ENCODE data around the gene SYNDIG1L. TPM values are rescaled to one million over a fixed set of nuclear protein-coding genes. Genes with fewer than 3 reads are reported as not detected.
"Not testable (repeated sequence)": the region's sequence is repeated elsewhere in the genome, so short reads cannot be mapped to it uniquely, and the experiment has no call there.

The SYNDIG1L gene
- total RNA-seq, 1 experiment from 2014 or later = not detected

DNA sequence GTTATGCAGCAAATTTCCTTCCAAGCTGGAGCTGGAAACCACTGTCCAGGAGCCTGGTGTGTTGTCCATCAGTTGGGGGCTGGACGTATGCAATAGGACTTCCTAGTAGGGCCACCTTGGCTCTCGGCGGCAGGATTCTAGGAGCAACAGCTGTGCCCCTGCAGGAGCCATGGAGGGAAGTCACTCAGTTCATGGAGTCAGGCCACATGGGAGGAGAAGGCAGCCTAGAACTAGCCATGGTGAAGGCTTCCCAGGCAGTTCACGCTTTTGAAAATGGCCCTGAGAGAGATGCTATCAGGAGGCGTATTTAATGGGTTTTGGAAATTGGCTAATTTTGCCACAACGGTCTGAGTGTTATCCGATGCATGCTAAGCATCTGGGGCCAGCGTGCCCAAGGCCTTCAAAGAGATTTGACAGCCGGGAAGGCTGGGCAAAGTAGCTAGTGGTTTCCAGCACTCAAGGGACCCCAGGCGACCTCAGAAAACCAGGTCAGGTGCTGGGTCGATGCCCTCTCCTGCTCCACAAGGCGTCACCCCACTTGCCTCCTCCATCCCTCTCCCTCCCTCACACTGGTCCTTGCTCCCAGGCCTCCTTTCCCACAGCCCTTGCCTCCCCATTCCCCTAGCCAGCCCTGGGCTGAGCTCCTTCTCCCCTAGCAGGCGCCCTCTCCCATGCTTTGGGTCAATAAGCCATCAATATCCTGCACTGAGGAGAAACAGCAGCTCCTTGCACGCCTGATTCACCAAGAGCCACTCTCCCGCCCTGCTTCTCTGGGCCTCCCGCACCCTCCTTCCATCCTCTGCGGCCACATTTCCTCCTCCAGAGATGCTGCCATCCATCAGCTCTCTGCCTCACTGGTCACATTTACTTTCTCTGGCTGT is 30.9 kb upstream of the SYNDIG1L start:
- Histone ChIP-seq H3K27me3 (replicated peaks) (peaks cover 4% of the 10 kb centered on the region; the same call in 1 of the 2 replicates), H3K4me3 (no peak overlapping the region), H3K27ac (no peak overlapping the region), H3K4me1 (replicated peaks) (peaks cover 8% of the 10 kb centered on the region), H3K36me3 (no peaks in the 10 kb centered on the region), H3K9me3 (replicated peaks) (no peaks in the 10 kb centered on the region)
- DNase-seq (ENCODE audit: low read depth in 1 of 2, low spot score in 2 of 2) = no peak

DNA sequence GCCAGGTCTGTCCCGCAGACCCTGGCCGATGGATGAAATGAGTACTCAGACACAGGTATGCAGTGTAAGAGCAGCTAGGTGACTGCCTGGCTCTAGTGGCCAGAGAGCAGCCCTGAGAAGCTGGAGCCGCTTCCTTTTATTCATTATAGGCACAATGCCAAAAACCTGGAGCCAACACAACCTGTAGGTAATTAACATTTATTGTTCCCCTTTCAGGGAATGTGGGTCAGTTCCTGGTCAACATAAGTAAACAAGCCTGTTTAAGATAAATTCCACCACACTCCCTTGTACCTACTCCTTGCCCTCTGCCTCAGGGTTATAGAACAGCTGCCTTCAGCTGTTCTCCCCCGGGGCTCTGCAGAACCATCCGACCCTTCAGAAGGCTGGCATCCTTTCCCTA is 28.4 kb upstream of the SYNDIG1L start:
- H3K27me3 ChIP-seq (replicated peaks) = peaks cover 10% of the 10 kb centered on the region; the same call in 1 of the 2 replicates
- not testable (repeated sequence) for H3K4me3 ChIP-seq; H3K9me3 ChIP-seq (replicated peaks); H3K27ac ChIP-seq; H3K36me3 ChIP-seq; H3K4me1 ChIP-seq (replicated peaks); DNase-seq (ENCODE audit: low read depth in 1 of 2, low spot score in 2 of 2)

DNA sequence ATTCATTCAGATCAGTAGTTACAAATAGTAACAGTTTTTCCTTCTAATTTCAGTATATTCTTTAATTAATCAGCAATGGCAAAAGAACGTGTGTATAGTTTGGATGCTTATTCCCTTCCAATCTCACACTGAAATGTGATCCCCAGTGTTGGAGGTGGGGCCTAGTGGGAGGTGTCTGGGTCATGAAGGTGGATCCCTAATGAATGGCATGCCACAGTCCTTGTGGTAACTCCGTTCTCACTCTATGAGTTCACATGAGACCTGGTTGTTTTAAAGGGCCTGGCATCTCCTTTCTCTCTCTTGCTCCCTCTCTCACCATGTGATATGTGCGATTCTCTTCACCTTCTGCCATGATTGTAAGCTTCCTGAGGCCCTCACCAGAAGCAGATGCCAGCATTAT is 18.9 kb upstream of the SYNDIG1L start:
- Histone ChIP-seq H3K4me1 (replicated peaks) (no peaks in the 10 kb centered on the region), H3K4me3 (no peak overlapping the region), H3K9me3 (replicated peaks) (no peaks in the 10 kb centered on the region), H3K27ac (no peak overlapping the region), H3K27me3 (replicated peaks) (peaks cover 9% of the 10 kb centered on the region), H3K36me3 (no peaks in the 10 kb centered on the region)
- DNase-seq (ENCODE audit: low read depth in 1 of 2, low spot score in 2 of 2) = no peak

DNA sequence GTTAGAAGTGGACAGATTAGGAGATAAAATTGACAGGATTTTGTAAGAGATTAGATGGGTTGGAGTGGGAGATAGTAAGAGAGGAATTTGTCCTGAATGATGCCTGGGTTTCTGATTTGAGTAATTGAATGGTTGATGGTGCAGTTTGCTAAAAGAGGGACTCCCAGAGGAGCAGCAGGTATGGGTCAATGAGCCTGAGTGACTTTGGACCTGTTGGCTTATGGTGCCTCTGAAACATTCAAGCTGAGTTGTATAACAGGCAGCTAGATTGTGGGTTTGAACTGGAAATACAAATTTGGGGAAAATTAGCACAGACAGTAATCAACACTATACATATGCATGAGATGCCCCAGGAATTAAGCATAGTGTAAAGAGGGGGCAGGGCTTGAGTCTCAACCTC is 16.7 kb upstream of the SYNDIG1L start:
- Histone ChIP-seq H3K27me3 (replicated peaks) (peaks cover 12% of the 10 kb centered on the region), H3K27ac (no peak overlapping the region)
- no peak for DNase-seq (ENCODE audit: low read depth in 1 of 2, low spot score in 2 of 2)

DNA sequence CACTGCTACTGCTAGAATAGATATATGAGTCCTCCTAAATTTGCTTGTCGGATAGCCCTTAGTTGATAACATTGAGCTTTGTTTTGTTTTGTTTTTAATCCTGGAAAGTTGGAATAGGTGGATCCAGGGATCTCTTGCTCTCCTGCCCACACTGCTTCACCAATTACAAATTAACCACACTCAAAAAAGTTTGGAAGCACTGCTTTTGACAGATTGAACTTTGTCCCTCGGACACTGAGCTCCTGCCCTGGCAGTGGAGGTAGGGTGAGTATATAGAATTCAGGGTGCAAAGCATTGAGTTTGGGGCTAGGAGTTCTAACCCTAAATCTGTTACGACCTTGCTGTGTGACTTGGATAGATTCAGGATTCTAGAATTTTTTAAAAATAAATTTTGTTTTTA is 15.1 kb upstream of the SYNDIG1L start:
- Histone ChIP-seq H3K27me3 (replicated peaks) (peaks cover 12% of the 10 kb centered on the region), H3K4me1 (replicated peaks) (no peaks in the 10 kb centered on the region), H3K4me3 (no peak overlapping the region)

More for the DNA sequence above, 16.7 kb upstream of the SYNDIG1L start:
- Histone ChIP-seq H3K4me1 (replicated peaks) (no peaks in the 10 kb centered on the region), H3K4me3 (no peak overlapping the region), H3K36me3 (no peaks in the 10 kb centered on the region), H3K9me3 (replicated peaks) (no peaks in the 10 kb centered on the region)

DNA sequence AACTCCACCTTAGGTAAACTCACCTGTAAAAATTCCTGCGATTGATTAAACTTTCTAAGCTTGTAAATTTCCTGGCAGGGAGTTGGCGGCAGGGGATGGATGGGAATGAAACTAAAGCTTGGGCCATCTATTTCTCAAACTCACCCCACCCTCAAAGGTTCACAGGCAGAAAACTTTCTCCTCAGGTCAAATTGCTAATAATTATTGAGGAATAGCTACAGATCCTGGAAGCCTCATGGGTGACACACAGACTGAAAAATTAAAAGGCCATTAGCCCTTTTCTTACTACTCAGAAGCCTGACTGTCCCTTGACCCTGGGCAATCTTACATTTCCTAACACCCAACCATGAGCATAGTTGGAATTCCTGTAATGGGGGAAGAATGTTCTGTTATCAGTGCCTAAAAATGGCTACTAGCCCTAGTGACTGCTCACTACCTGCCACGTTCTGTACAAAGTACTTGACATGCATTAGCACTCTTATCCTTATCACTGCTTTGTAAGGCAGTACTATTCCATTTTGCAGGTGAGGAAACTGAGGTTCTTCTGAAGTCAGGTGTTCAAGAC is 12.4 kb upstream of the SYNDIG1L start:
- no peak for DNase-seq (ENCODE audit: low read depth in 1 of 2, low spot score in 2 of 2)
- H3K27me3 ChIP-seq (replicated peaks) = peaks cover 12% of the 10 kb centered on the region
- no peaks in the 10 kb centered on the region for H3K36me3 ChIP-seq
- H3K4me3 ChIP-seq = no peak overlapping the region
- no peak overlapping the region for H3K27ac ChIP-seq
- H3K4me1 ChIP-seq (replicated peaks) = no peaks in the 10 kb centered on the region
- H3K9me3 ChIP-seq (replicated peaks) = no peaks in the 10 kb centered on the region

More for the DNA sequence above, 15.1 kb upstream of the SYNDIG1L start:
- no peak for DNase-seq (ENCODE audit: low read depth in 1 of 2, low spot score in 2 of 2)
- H3K9me3 ChIP-seq (replicated peaks) = no peaks in the 10 kb centered on the region
- no peaks in the 10 kb centered on the region for H3K36me3 ChIP-seq
- H3K27ac ChIP-seq = no peak overlapping the region

DNA sequence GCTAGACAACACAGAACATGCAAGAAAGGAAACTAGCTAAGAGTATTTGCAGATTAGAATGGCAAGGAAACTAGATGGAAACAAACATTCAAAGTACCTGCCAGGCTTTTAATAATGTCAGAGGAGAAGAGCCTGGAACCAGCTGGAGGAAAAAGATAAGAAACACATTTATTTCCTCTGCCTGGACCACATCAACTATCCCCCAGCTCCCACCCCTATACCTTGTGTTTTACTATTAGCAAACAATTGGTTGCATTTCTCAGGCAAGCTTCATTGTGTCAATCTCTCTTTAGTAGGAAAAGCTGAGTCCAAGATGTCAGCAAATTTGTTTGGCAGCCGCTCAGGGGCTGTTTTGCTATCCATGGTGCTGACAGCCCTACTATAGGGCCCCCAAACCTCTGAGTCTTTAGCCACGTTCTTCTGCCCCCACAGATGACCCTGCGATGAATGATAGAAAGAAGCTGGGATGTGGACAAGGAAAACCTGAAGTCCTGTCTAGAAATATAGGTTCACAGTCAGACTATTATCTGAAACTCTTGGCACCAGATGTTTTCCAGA is 11.6 kb upstream of the SYNDIG1L start:
- Histone ChIP-seq H3K4me1 (replicated peaks) (no peaks in the 10 kb centered on the region), H3K27ac (no peak overlapping the region), H3K9me3 (replicated peaks) (no peaks in the 10 kb centered on the region), H3K27me3 (replicated peaks) (peaks cover 12% of the 10 kb centered on the region), H3K4me3 (no peak overlapping the region), H3K36me3 (no peaks in the 10 kb centered on the region)
- no peak for DNase-seq (ENCODE audit: low read depth in 1 of 2, low spot score in 2 of 2)

DNA sequence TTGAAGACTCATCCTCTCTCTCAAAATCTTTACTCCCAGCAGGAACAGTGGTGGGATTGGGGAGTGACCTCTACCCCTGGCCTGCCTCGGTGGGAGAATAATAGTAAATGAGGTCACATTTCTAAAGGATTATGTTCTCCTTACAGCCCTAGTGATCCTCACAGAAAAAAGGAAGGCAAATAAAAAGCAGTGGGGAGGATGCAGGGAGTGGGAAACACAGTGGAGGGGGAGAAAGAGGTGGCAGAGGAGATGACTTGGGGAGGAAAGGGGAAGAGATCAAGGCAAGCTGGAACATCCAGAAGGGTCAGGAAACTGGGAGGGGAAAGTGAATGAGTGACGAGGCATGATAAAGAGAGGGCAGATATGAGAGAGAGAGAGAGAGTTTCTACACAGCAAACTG is 8.3 kb upstream of the SYNDIG1L start:
- peak in 1 of 2 experiments; percentile 1 for DNase-seq (ENCODE audit: low read depth in 1 of 2, low spot score in 2 of 2)
- H3K4me1 ChIP-seq (replicated peaks) = no peaks in the 10 kb centered on the region
- H3K9me3 ChIP-seq (replicated peaks) = no peaks in the 10 kb centered on the region
- H3K27ac ChIP-seq = no peak overlapping the region
- no peak overlapping the region for H3K4me3 ChIP-seq
- peaks cover 15% of the 10 kb centered on the region for H3K27me3 ChIP-seq (replicated peaks)
- no peaks in the 10 kb centered on the region for H3K36me3 ChIP-seq

DNA sequence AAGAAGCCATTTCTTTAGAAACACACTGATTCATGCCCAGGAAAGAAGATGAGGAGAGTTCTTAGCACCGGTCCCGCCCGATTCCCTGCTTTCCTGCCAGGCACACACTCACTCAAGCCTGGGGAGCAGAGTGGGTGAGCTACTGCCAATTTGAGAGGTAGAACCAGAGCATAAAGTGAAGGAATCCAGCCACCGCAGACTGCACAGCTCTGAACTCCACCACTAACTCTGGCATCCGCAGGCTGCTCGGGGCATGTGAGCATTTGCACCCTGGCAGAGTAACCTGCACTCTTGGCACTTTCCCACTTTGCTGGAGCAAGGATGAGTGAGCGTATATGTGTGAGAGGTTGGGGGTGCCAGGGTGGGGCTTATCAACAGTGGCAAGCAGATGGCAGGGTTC is 4.0 kb upstream of the SYNDIG1L start:
- DNase-seq (ENCODE audit: low read depth in 1 of 2, low spot score in 2 of 2) = no peak
- Histone ChIP-seq H3K9me3 (replicated peaks) (no peaks in the 10 kb centered on the region), H3K4me3 (no peak overlapping the region), H3K27me3 (replicated peaks) (peaks cover 13% of the 10 kb centered on the region), H3K36me3 (no peaks in the 10 kb centered on the region), H3K27ac (no peak overlapping the region), H3K4me1 (replicated peaks) (no peaks in the 10 kb centered on the region)

DNA sequence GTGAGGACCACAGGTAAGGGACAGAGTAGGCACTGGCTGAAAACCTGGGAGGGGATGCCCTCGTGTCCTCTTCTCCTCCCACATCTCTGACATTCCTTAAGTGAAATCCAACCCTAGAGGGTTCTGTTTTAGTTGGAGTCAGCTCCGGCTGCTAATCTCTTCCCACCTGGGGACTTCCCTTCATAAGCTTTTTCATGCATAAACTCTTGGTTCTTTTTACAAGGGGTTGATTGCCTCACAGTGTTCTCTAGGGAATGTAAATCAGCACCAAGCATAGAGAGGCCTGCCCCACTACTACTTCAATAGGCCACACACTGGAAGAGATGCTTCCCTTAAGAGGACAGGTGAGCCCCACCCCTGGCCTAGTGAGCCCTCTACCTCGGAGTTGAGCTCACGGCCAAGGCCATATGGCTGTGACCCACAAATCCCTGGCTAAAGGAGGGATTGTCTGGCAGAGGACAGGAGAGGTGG is 3.2 kb upstream of the SYNDIG1L start:
- Histone ChIP-seq H3K36me3 (no peaks in the 10 kb centered on the region), H3K4me1 (replicated peaks) (no peaks in the 10 kb centered on the region), H3K4me3 (no peak overlapping the region), H3K27me3 (replicated peaks) (peaks cover 13% of the 10 kb centered on the region), H3K27ac (no peak overlapping the region), H3K9me3 (replicated peaks) (no peaks in the 10 kb centered on the region)
- no peak for DNase-seq (ENCODE audit: low read depth in 1 of 2, low spot score in 2 of 2)

DNA sequence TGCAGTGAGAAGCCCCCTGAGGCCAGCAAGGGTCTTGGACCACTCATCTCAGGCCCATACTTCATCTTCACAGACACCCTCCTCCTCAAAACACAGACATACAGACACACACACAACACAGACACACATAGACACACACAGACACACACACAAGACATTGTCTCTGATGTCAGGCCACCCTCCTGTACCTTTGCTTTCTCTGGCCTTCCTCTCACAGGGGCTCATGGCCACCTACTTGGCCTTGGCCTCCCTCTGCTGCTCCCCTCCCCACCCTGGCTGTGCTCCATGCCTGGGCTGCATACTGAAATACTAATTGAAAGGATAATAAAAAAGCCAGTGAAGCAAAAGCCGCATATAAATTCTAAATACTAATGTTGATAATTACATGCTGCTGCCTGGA is 1.6 kb upstream of the SYNDIG1L start:
- H3K4me3 ChIP-seq = no peak overlapping the region
- H3K9me3 ChIP-seq (replicated peaks) = no peaks in the 10 kb centered on the region
- no peak for DNase-seq (ENCODE audit: low read depth in 1 of 2, low spot score in 2 of 2)
- H3K27ac ChIP-seq = no peak overlapping the region
- peaks cover 13% of the 10 kb centered on the region for H3K27me3 ChIP-seq (replicated peaks)
- no peaks in the 10 kb centered on the region for H3K4me1 ChIP-seq (replicated peaks)
- H3K36me3 ChIP-seq = no peaks in the 10 kb centered on the region

DNA sequence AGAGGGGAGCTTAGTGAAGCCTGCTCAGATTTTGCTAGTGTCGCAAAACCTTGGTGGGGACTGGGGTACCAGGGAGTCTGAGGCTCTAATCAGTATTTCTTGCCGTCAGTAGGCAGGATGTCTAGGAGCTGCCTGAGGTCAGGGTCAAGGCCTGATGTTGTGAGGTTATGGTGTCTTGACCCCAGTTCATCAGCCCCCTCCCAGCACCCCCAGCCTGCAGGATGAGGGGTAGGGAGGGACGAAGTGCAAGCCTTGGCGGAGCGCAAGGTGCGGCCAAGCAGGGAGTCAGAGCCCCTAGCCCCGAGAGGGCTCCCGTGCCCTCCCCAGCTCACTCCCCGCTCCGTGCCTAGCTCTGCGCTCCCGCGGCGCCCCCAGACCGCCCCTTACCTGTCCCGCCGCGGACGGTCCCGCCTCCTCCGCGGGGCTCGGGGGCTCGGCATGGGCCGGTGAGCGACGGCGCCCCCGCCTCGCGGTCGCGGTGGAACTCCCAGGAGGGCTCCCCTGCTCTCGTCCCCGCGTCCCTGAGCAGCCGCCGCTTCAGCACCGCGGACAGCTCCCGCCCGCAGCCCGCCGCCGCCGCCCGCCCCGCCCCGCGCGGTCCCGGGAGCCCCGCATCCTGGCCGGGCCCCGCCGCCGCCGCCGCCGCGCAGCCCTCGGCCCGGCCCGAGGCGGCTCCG is 347 bp downstream of the SYNDIG1L start:
- H3K4me1 ChIP-seq (replicated peaks) = no peaks in the 10 kb centered on the region
- H3K4me3 ChIP-seq = no peak overlapping the region
- peaks cover 8% of the 10 kb centered on the region for H3K27me3 ChIP-seq (replicated peaks)
- H3K36me3 ChIP-seq = no peaks in the 10 kb centered on the region
- no peak overlapping the region for H3K27ac ChIP-seq
- H3K9me3 ChIP-seq (replicated peaks) = no peaks in the 10 kb centered on the region
- DNase-seq (ENCODE audit: low read depth in 1 of 2, low spot score in 2 of 2) = no peak

DNA sequence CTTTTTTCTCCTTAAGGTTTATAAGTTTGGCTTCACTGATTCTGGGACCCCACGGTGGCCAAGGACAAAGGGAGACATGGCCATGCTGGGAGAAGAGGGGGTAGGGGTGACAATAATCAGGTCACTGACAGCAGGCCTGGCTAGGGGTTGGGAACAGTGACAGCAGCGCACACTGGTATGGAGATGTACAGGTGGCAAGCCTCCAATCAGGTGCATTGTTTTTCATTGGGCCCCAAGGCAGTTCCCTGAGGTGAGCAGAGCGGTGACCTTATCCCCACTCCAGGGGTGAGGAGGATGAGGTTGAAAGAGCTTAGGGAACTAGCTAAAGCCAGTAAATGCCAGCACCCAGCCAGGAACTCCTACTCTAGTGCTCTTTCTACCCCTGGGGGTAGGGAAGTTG is 1.4 kb downstream of the SYNDIG1L start:
- Histone ChIP-seq H3K4me1 (replicated peaks) (no peaks in the 10 kb centered on the region), H3K27ac (no peak overlapping the region), H3K27me3 (replicated peaks) (peaks cover 11% of the 10 kb centered on the region), H3K4me3 (no peak overlapping the region), H3K36me3 (no peaks in the 10 kb centered on the region), H3K9me3 (replicated peaks) (no peaks in the 10 kb centered on the region)
- DNase-seq (ENCODE audit: low read depth in 1 of 2, low spot score in 2 of 2) = no peak

DNA sequence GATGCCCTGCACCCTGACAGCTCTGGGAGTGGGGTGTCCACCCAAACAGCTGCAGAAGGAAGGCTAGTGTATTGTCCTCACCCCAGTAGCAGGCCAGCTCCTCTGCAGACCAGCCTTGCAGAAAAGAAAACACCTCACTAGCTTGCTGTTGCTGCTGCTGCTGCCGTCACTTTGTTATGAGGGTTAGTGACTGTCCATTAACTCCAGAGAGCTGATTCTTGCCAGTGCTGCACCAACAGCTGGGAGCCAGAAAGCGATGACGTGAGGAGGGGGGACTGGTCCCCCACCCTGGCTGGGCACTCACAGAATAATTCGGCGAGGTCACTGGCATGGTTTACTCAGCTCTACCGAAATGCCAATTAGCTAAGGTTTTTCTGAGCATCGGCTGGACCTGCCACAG is 2.8 kb downstream of the SYNDIG1L start:
- Histone ChIP-seq H3K4me3 (no peak overlapping the region), H3K4me1 (replicated peaks) (no peaks in the 10 kb centered on the region), H3K27ac (no peak overlapping the region), H3K9me3 (replicated peaks) (no peaks in the 10 kb centered on the region), H3K27me3 (replicated peaks) (peaks cover 14% of the 10 kb centered on the region), H3K36me3 (no peaks in the 10 kb centered on the region)
- no peak for DNase-seq (ENCODE audit: low read depth in 1 of 2, low spot score in 2 of 2)

All from SJSA1 (cell line).